ENCODE data around the gene CTSK.
"Not testable (repeated sequence)": the region's sequence is repeated elsewhere in the genome, so short reads cannot be mapped to it uniquely, and the experiment has no call there.

The CTSK gene

GRCh38 chr1:150807249-150808023, 624 bp downstream of the CTSK start:
- DNase-seq, result no peak

GRCh38 chr1:150805899-150806298, 2.2 kb downstream of the CTSK start:
- no peak for DNase-seq

GRCh38 chr1:150804671-150805070, 3.4 kb downstream of the CTSK start:
- DNase-seq, result no peak

- DNase-seq, result no peak
These were observed 9.0 kb downstream of the CTSK start for GRCh38 chr1:150799089-150799488.

GRCh38 chr1:150798525-150798924, 9.5 kb downstream of the CTSK start:
- no peak for DNase-seq

DNA sequence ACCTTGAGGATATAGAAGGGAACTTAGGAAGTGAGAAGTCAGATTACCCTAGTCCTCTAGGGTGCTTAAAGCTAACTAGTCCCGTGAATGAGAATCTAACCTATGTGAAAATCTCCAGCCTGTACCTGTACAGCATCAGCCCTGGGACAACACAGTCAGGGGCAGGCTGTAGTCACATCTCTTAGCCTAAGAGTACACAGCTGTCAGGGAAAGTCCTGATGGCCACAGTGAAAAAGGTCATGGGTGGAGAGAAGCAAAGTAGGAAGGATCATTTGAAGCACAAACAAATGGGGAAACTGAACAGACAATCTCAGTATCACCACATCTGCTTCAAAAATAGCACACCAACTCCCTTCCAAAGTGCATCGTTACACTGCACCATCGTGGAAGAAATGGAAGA, 11.7 kb downstream of the CTSK start:
- DNase-seq, result no peak

DNA sequence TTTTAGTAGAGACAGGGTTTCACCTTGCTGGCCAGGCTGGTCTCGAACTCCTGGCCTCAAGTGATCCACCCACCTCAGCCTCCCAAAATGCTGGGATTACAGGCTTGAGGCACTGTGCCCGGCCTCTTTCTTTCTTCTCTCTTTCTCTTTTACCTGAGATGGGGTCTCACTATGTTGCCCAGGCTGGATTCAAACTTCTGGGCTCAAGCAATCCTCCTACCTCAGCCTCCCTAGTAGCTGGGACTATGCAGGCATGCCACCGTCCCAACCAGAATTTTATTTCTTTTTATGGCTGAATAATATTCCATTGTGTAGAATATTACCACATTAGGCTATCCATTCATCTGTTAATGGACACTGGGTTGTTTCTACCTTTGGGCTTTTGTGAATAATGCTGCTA, 14.3 kb downstream of the CTSK start:
- DNase-seq, result not testable (repeated sequence)

GRCh38 chr1:150793221-150793620, 14.8 kb downstream of the CTSK start:
- no peak for DNase-seq

GRCh38 chr1:150791585-150791984, 16.5 kb downstream of the CTSK start:
- DNase-seq, result no peak

- peak in 1 of 56 donors; percentile 6 for DNase-seq
These were observed 18.7 kb downstream of the CTSK start for GRCh38 chr1:150789396-150789795.

GRCh38 chr1:150788946-150789345, 19.1 kb downstream of the CTSK start:
- DNase-seq, result no peak

DNA sequence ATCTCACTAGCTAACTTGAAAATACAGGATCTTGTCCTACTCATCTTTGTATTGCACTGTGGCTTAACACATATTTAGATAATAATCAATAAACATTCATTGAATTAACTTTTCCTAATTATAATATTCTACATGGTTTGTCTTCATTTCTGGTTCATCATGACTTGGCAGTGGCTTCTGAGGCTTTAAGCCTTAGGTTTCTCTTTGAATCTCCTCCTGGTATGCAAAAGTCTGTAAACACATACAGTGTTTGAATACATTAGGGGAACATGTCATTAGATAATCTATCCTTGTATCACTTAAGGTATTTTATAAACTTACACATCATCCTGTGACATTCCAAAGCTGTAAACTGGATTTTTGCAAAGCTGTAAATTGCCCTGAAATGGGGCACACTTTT, 20.6 kb downstream of the CTSK start:
- DNase-seq, result no peak

DNA sequence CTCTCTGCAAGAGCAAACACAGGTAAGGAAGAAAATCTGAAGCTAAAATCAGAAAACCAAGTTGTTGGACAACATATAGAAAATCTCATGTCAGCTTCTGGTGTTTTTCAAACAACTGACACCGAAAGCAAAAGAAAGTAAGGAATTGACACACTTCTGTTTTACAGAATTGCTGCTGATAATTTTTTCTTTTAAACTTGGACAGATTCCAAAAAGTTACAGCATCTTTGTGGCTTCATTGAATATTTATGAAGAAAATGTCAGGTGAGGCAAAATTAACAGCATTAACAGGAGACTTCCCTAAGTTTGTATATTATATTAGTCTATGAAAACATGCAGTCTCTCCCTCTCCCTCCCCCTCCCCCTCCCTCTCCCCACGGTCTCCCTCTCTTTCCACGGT, 27.6 kb downstream of the CTSK start:
- no peak for DNase-seq

- DNase-seq, result no peak
These were observed 29.7 kb downstream of the CTSK start for GRCh38 chr1:150778409-150778808.

GRCh38 chr1:150777544-150777943, 30.5 kb downstream of the CTSK start:
- no peak for DNase-seq

DNA sequence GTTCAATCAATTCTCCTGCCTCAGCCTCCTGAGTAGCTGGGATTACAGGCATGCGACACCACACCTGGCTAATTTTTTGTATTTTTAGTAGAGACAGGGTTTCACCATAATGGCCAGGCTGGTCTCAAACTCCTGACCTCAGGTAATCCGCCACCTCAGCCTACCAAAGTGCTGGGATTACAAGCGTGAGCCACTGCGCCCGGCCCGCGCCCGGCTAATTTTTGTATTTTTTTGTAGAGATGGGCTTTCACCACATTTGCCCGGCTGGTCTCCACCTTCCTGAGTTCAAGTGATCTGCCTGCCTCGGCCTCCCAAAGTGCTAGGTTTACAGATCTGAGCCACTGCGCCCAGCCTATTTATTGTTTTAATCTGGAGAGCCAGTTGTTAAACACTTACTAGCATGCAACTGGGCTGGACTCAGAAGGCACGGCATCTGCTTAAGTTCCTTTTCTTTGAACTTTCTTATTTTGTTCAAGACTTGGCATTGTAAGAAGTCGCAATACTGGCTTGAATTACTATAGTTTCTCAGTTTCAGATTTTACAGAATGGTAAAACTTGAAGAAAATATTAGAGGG, 32.0 kb downstream of the CTSK start:
- not testable (repeated sequence) for DNase-seq

GRCh38 chr1:150775276-150775675, 32.8 kb downstream of the CTSK start:
- no peak for DNase-seq

DNA sequence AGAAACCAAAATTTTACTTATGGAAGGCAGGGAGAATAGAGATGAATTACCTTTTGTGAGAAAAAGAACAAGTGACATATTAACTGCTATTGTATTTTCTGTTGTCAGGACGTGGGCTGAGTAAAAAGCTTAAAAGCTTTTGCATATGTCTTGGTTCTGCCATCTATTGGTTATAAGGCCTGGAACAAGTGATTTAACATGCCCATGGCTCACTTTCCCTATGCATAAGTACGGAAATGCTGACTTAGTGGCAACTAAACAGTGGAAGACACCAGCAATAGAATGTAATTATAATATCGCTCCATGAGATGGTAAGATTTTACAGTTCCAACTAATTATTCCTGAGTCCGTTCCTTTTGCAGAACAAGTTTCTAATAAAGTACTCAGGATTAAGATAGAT, 35.7 kb downstream of the CTSK start:
- no peak for DNase-seq

- DNase-seq, result not testable (repeated sequence)
These were observed 40.4 kb downstream of the CTSK start for GRCh38 chr1:150767704-150768103.

- not testable (repeated sequence) for DNase-seq
These were observed 42.1 kb downstream of the CTSK start for GRCh38 chr1:150765977-150766301.

GRCh38 chr1:150765296-150765976, 42.6 kb downstream of the CTSK start, which contains the start of gene CTSS:
TSS of gene CTSS (minus strand) at chr1:150765778. CDS start at chr1:150764763, 1,015 bp downstream.
- DNase-seq, result no peak

DNA sequence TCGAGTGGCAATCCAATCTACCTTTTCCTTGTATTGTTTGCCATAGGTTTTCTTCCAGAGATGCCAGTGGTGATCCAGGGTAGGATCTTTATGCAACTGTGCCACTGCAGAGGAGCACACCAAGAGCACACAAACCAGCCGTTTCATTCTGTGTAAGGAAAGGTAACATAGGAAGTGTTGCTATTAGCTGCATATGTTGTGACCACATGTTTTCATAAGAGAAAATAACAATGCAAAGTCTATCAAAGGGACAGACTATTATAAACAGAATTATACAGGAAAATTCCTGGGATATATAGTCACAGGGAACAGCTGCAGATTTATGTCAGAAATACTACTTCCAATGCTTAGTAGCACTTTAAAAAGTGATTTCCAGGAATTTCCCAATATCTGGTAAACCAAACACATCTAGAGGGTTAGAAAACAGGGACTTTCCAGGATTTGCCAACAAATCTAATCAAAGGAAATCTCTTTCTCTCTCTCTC, 43.4 kb downstream of the CTSK start:
- DNase-seq, result no peak

- no peak for DNase-seq
These were observed 45.0 kb downstream of the CTSK start for GRCh38 chr1:150763018-150763417.

Measured in nucleus accumbens (tissue), 56 donors.